ENCODE measurements around the gene PADI4. TPM values are rescaled to one million over a fixed set of nuclear protein-coding genes. Genes with fewer than 3 reads are reported as not detected.

The PADI4 gene
- total and polyA plus RNA-seq, 2 of the 8 experiments (the other 6 are each of a cell fraction or from before 2014, with no cell fraction given): 0.29 TPM; not detected in 1

GRCh38 chr1:17392199-17392740, 84.3 kb downstream of the PADI4 start:
- FAIRE-seq (no peak), DNase-seq (ENCODE audit: low read depth in 1 of 2, low spot score in 2 of 2) (no peak)
- no peak overlapping the region for H4K5ac ChIP-seq (ENCODE audit: insufficient read length, low read depth, low read length)
- H3K4me1 ChIP-seq (replicated peaks in 1 of 4; ENCODE audit: control insufficient read depth in 3 of 4, insufficient read depth in 4 of 4, low read length in 3 of 4): no peaks in the 10 kb centered on the region
- H2BK120ac ChIP-seq (replicated peaks; ENCODE audit: low read depth, low read length): no peak overlapping the region
- H3K9me3 ChIP-seq (ENCODE audit: insufficient read depth in 2 of 2, low read depth in 1 of 2, low read length in 1 of 2): no peaks in the 10 kb centered on the region
- no peak overlapping the region for H2AFZ ChIP-seq (ENCODE audit: low read length)
- no peak overlapping the region for H4K91ac ChIP-seq (replicated peaks; ENCODE audit: insufficient read length, low read length)
- H3K4me3 ChIP-seq (ENCODE audit: extremely low read depth in 1 of 4, insufficient read depth in 2 of 4, low read depth in 3 of 4, low read length in 4 of 4): no peak overlapping the region
- H3K4ac ChIP-seq (replicated peaks; ENCODE audit: insufficient read length, low read depth, low read length): no peak overlapping the region
- no peak overlapping the region for H3K56ac ChIP-seq (replicated peaks; ENCODE audit: insufficient read length, low read depth, low read length)
- POLR2A ChIA-PET (ENCODE audit: partially characterized antibody): interaction anchor here (0.6 to 1.8 kb wide), 3 partner anchors 14 to 207 kb away, joined by 3 to 6 read pairs (median 4); no protein-coding TSS in a partner anchor
- H2BK5ac ChIP-seq (ENCODE audit: low read depth, low read length): no peak overlapping the region
- H3K36me3 ChIP-seq (ENCODE audit: control insufficient read depth in 2 of 4, insufficient read depth in 4 of 4, low read length in 3 of 4): no peaks in the 10 kb centered on the region
- 74% methylated on average over 10 of the region's 10 CpGs; no CpG with 5 or more reads in 1 of the 2 experiments for WGBS, 2 experiments (ENCODE audit: extremely low coverage in 1 of 2, insufficient coverage in 1 of 2, insufficient read length in 1 of 2, insufficient replicate concordance in 2 of 2, low coverage in 1 of 2, low lambda C conversion rate in 2 of 2, missing lambda C conversion rate in 1 of 2)
- no peaks in the 10 kb centered on the region; a peak in 1 of 7 replicates for H3K27me3 ChIP-seq (replicated peaks in 1 of 4; ENCODE audit: control insufficient read depth in 3 of 4, extremely low read depth in 1 of 4, insufficient read depth in 3 of 4, low read length in 3 of 4)
- no peak overlapping the region for H2BK15ac ChIP-seq (ENCODE audit: low read length)
- no peak overlapping the region for H2BK20ac ChIP-seq (ENCODE audit: low read length)
- H2AK5ac ChIP-seq (ENCODE audit: low read depth, low read length): no peak overlapping the region
- no peaks in the 10 kb centered on the region for H4K20me1 ChIP-seq (replicated peaks in 1 of 2; ENCODE audit: control insufficient read depth in 1 of 2, insufficient read depth in 2 of 2, low read length in 2 of 2)
- no peak overlapping the region for H3K18ac ChIP-seq (ENCODE audit: extremely low read depth, low read length)
- H3K27ac ChIP-seq (ENCODE audit: low read depth, low read length): no peak overlapping the region
- no peak overlapping the region for H2BK12ac ChIP-seq (ENCODE audit: low read depth, low read length)
- no peak overlapping the region for H3K9ac ChIP-seq (replicated peaks in 1 of 4; ENCODE audit: extremely low read depth in 1 of 4, low read depth in 3 of 4, low read length in 3 of 4)
- no peaks in the 10 kb centered on the region for H3K79me1 ChIP-seq (ENCODE audit: low read depth, low read length)
- H3K4me2 ChIP-seq (ENCODE audit: insufficient read depth in 1 of 2, low read depth in 2 of 2, low read length in 2 of 2): no peak overlapping the region
- CTCF ChIA-PET (ENCODE audit: partially characterized antibody): interaction anchor here (0.6 to 3.8 kb wide), 6 partner anchors 10 to 200 kb away, joined by 3 to 21 read pairs (median 4); no protein-coding TSS in a partner anchor
- no peak overlapping the region for H3K14ac ChIP-seq (ENCODE audit: insufficient read length)
- H3K23ac ChIP-seq (ENCODE audit: insufficient read length): no peak overlapping the region
- no peaks in the 10 kb centered on the region for H3K23me2 ChIP-seq (ENCODE audit: low read depth, low read length)
- H3K79me2 ChIP-seq (ENCODE audit: control insufficient read depth in 1 of 2, insufficient read depth in 2 of 2, low read length in 2 of 2): no peaks in the 10 kb centered on the region
- no peak overlapping the region for H4K8ac ChIP-seq (ENCODE audit: extremely low read depth, insufficient read depth, low read length)
- TF ChIP-seq ZNF274 (IDR thresholded peaks at IDR 0.05; ENCODE audit: borderline replicate concordance, extremely low read depth, low read length): no peak
- TF ChIP-seq CBX5 (IDR thresholded peaks at IDR 0.05; ENCODE audit: low read depth, low read length): no peak
- TF ChIP-seq SP4 (IDR thresholded peaks at IDR 0.05; ENCODE audit: low read length): no peak
- no peak for TF ChIP-seq SUZ12 (IDR thresholded peaks at IDR 0.05; ENCODE audit: low read length)
- no peak for TF ChIP-seq E2F6 (IDR thresholded peaks at IDR 0.05)
- TF ChIP-seq RFX5 (IDR thresholded peaks at IDR 0.05; ENCODE audit: borderline replicate concordance, low read depth, low read length): no peak
- TF ChIP-seq SP1 (IDR thresholded peaks at IDR 0.05; ENCODE audit: low read depth, low read length): no peak
- TF ChIP-seq RAD21 (IDR thresholded peaks at IDR 0.05 in 1 of 2, conservative IDR thresholded peaks at IDR 0.05 in 1 of 2; ENCODE audit: low read depth in 2 of 2, low read length in 2 of 2): no peak
- TF ChIP-seq BRCA1 (IDR thresholded peaks at IDR 0.05; ENCODE audit: low read depth, low read length): no peak
- TF ChIP-seq RXRA (IDR thresholded peaks at IDR 0.05; ENCODE audit: insufficient read depth, low read depth, low read length): no peak

Data from H1 (cell line).